Glutamatergic neuron (in vitro differentiated cells): ENCODE data around the gene ARHGAP8. TPM values are rescaled to one million over a fixed set of nuclear protein-coding genes. Genes with fewer than 3 reads are reported as not detected.
"Not testable (repeated sequence)": the region's sequence is repeated elsewhere in the genome, so short reads cannot be mapped to it uniquely, and the experiment has no call there.

ENCODE experiments used
- DNase-seq: peaks from one replicate; pipeline ENCODE4 v3.0.0; 2022
- H3K27ac Mint-ChIP-seq: one replicate; pipeline ENCODE4 v1.8.0; 2020; ENCODE audit warnings: mild to moderate bottlenecking, mixed read lengths, inconsistent platforms; ENCODE audit not compliant: unreplicated experiment
- H3K27me3 Mint-ChIP-seq: one replicate; pipeline ENCODE4 v1.8.0; 2020; ENCODE audit warnings: mild to moderate bottlenecking, moderate library complexity, mixed read lengths, inconsistent platforms; ENCODE audit not compliant: unreplicated experiment
- H3K36me3 Mint-ChIP-seq: one replicate; pipeline ENCODE4 v1.8.0; 2020; ENCODE audit warnings: mild to moderate bottlenecking, mixed read lengths, inconsistent platforms; ENCODE audit not compliant: unreplicated experiment
- H3K4me1 Mint-ChIP-seq: one replicate; pipeline ENCODE4 v1.8.0; 2020; ENCODE audit warnings: mild to moderate bottlenecking, low read depth, mixed read lengths, inconsistent platforms; ENCODE audit not compliant: unreplicated experiment
- H3K4me3 Mint-ChIP-seq: one replicate; pipeline ENCODE4 v1.8.0; 2020; ENCODE audit warnings: mild to moderate bottlenecking, mixed read lengths, inconsistent platforms; ENCODE audit not compliant: unreplicated experiment
- H3K9me3 Mint-ChIP-seq: one replicate; pipeline ENCODE4 v1.8.0; 2020; ENCODE audit warnings: mild to moderate bottlenecking, moderate library complexity, mixed read lengths, inconsistent platforms; ENCODE audit not compliant: unreplicated experiment
- CTCF ChIP-seq: fragments of 200-600 bp; sonication (generic); IDR thresholded peaks from one replicate; pipeline ENCODE4 v1.5.0; 2021; ENCODE audit not compliant: partially characterized antibody, unreplicated experiment
- total RNA-seq: library from RNA; stranded (reverse); fragmentation: NEBNext Ultra II Directional; extraction: Animal tissue kit (Norgen Biotek cat#: 25700); gene quantifications from one replicate; pipeline ENCODE4 v1.2.1, GENCODE V29; 2021; ENCODE audit not compliant: unreplicated experiment

The ARHGAP8 gene
- total RNA-seq, 1 donor from 2014 or later, result 0.59 TPM

GRCh38 chr22:44895296-44896055, 143.1 kb downstream of the ARHGAP8 start:
- H3K36me3 Mint-ChIP-seq, result peaks cover under 1% of the 10 kb centered on the region
- H3K27ac Mint-ChIP-seq, result no peak overlapping the region
- H3K4me1 Mint-ChIP-seq, result no peaks in the 10 kb centered on the region
- no peak for DNase-seq
- H3K9me3 Mint-ChIP-seq, result peaks cover 3% of the 10 kb centered on the region
- H3K4me3 Mint-ChIP-seq, result no peak overlapping the region
- no peak for TF ChIP-seq CTCF
- peaks cover 2% of the 10 kb centered on the region for H3K27me3 Mint-ChIP-seq

GRCh38 chr22:44898236-44898635, 145.9 kb downstream of the ARHGAP8 start:
- no peak overlapping the region for H3K4me3 Mint-ChIP-seq
- DNase-seq, result peak; percentile 2
- peaks cover 24% of the 10 kb centered on the region for H3K36me3 Mint-ChIP-seq
- peaks cover 4% of the 10 kb centered on the region for H3K27me3 Mint-ChIP-seq
- peaks cover 9% of the 10 kb centered on the region for H3K9me3 Mint-ChIP-seq
- H3K27ac Mint-ChIP-seq, result no peak overlapping the region
- no peak for TF ChIP-seq CTCF
- H3K4me1 Mint-ChIP-seq, result no peaks in the 10 kb centered on the region

GRCh38 chr22:44901301-44901700, 148.9 kb downstream of the ARHGAP8 start:
- Mint-ChIP-seq H3K4me1 (no peaks in the 10 kb centered on the region), H3K36me3 (peaks cover 24% of the 10 kb centered on the region), H3K27ac (no peak overlapping the region), H3K4me3 (no peak overlapping the region), H3K9me3 (peaks cover 9% of the 10 kb centered on the region), H3K27me3 (peaks cover 2% of the 10 kb centered on the region)
- DNase-seq, result no peak
- no peak for TF ChIP-seq CTCF

GRCh38 chr22:44903164-44903563, 150.8 kb downstream of the ARHGAP8 start:
- not testable (repeated sequence) for H3K9me3 Mint-ChIP-seq, H3K4me1 Mint-ChIP-seq, H3K27me3 Mint-ChIP-seq, H3K27ac Mint-ChIP-seq, H3K4me3 Mint-ChIP-seq, DNase-seq
- H3K36me3 Mint-ChIP-seq, result peaks cover 30% of the 10 kb centered on the region

GRCh38 chr22:44904492-44905152, 152.2 kb downstream of the ARHGAP8 start:
- H3K27me3 Mint-ChIP-seq, H3K4me3 Mint-ChIP-seq, H3K27ac Mint-ChIP-seq, H3K4me1 Mint-ChIP-seq, H3K9me3 Mint-ChIP-seq, DNase-seq: not testable (repeated sequence)
- peaks cover 32% of the 10 kb centered on the region for H3K36me3 Mint-ChIP-seq
